AG04449 (cell line): ENCODE data around the gene SLC25A22.

Source experiments
- CTCF ChIA-PET: fragments of 350-600 bp; formaldehyde crosslinking; extraction: SDS; loops from one replicate; lab custom pipeline; 2021; ENCODE audit warnings: antibody characterized with exemption; lab: Yijun Ruan, JAX
- POLR2A ChIA-PET: fragments of 400-600, 350-600 bp; formaldehyde crosslinking; extraction: SDS; loops from one replicate; lab custom pipeline; 2020; ENCODE audit warnings: antibody characterized with exemption, inconsistent platforms; lab: Yijun Ruan, JAX
- DNase-seq: peaks from one replicate; pipeline ENCODE4 v3.0.0-alpha.2; 2010; ENCODE audit warnings: low read depth, low spot score
- H3K4me3 ChIP-seq: 2 replicates; pipeline ENCODE4 v1.5.1; 2011; ENCODE audit warnings: low read depth, mild to moderate bottlenecking, control low read depth, low read length
- CTCF ChIP-seq: IDR thresholded peaks from one replicate; pipeline ENCODE4 v1.5.1; 2011; ENCODE audit warnings: mild to moderate bottlenecking, moderate library complexity, low read length, control low read depth, inconsistent platforms; ENCODE audit not compliant: insufficient read depth; ENCODE audit errors: missing control alignments

SLC25A22 gene

GRCh38 chr11:794766-795633 is 3.1 kb downstream of the SLC25A22 start:
- CTCF ChIA-PET, result interaction anchor here (0.6 to 1.4 kb wide), 2 partner anchors 11 kb away, joined by 4 to 6 read pairs; no protein-coding TSS in a partner anchor
- no peak for DNase-seq
- H3K4me3 ChIP-seq, result peak overlapping the region; percentile 81
- POLR2A ChIA-PET, result interaction anchor here (1.2 to 2.8 kb wide), 5 partner anchors 9 to 24 kb away, joined by 4 to 11 read pairs (median 6); partner anchors contain the start of genes GATD1 and PNPLA2
- TF ChIP-seq CTCF, result no peak

- TF ChIP-seq CTCF, result no peak
- POLR2A ChIA-PET, result interaction anchor here (1.4 to 2.8 kb wide), 2 partner anchors 9 to 17 kb away, joined by 3 to 10 read pairs; partner anchors contain the start of gene GATD1
- CTCF ChIA-PET, result interaction anchor here (2.4 kb wide), 1 partner anchor 10 kb away, joined by 13 read pairs; no protein-coding TSS in a partner anchor
- no peak for DNase-seq
- no peak overlapping the region for H3K4me3 ChIP-seq
These were observed 3.9 kb downstream of the SLC25A22 start for GRCh38 chr11:794013-794765.

DNA sequence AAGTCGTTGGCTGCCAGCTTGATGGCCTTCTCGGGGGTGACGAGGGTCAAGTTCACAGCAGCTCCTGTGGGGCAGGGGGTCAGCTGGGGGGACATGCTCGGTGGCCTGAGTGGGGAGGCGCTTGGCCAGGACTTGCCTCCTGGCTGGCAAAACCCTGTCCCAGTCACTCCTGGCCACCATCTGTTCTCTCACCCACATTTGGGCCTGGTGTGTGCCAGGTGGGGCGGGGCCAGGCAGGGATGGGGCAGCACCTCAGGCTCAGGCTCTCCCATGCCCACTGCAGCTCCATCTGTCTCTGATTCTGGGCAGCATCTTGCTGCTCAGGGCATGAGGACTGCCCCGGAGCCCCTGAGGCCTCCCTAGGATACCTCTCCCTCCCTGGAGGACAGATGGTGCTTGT is 4.5 kb downstream of the SLC25A22 start:
- H3K4me3 ChIP-seq, result no peak overlapping the region
- DNase-seq, result no peak
- POLR2A ChIA-PET, result interaction anchor here (1.4 kb wide), 1 partner anchor 9 kb away, joined by 3 read pairs; no protein-coding TSS in a partner anchor
- CTCF ChIA-PET, result interaction anchor here (2.4 kb wide), 1 partner anchor 9 kb away, joined by 13 read pairs; no protein-coding TSS in a partner anchor
- no peak for TF ChIP-seq CTCF

- DNase-seq, result no peak
- no peak for TF ChIP-seq CTCF
- no peak overlapping the region for H3K4me3 ChIP-seq
- ChIA-PET CTCF (interaction anchor here (2.4 kb wide), 1 partner anchor 8 kb away, joined by 13 read pairs; no protein-coding TSS in a partner anchor), POLR2A (no interaction called here)
These were observed 5.2 kb downstream of the SLC25A22 start for GRCh38 chr11:792873-793272.

- TF ChIP-seq CTCF, result no peak
- POLR2A ChIA-PET, result no interaction called here
- H3K4me3 ChIP-seq, result no peak overlapping the region
- CTCF ChIA-PET, result interaction anchor here (2.4 kb wide), 1 partner anchor 8 kb away, joined by 13 read pairs; no protein-coding TSS in a partner anchor
- no peak for DNase-seq
These were observed 5.6 kb downstream of the SLC25A22 start for GRCh38 chr11:792535-792821.
